Lung (tissue), 12 donors: ENCODE results near the gene ELAC2. TPM values are rescaled to one million over a fixed set of nuclear protein-coding genes. Genes with fewer than 3 reads are reported as not detected.

Experiments used
- ATAC-seq: fragments of 200-7000 bp; cut with Tn5 transposase; one replicate; pipeline ENCODE4 v1.9.1; 2020; ENCODE audit warnings: moderate number of reproducible peaks; ENCODE audit not compliant: insufficient read depth, low FRiP score
- DNase-seq, 3 donors: peaks; one replicate each; pipeline ENCODE4 v3.0.0-alpha.2; 2013 to 2017
- H3K27ac ChIP-seq, 2 donors: one replicate each; pipeline ENCODE4 v1.5.1; 2013; ENCODE audit warnings: mild to moderate bottlenecking in 2 of 2, moderate library complexity in 2 of 2, control low read depth in 1 of 2, inconsistent platforms in 1 of 2, low read depth in 1 of 2, low read length in 1 of 2
- H3K27me3 ChIP-seq, 3 donors: one replicate each; pipeline ENCODE4 v1.5.1; 2013; ENCODE audit warnings: low read length in 2 of 3; ENCODE audit not compliant: control insufficient read depth in 3 of 3, insufficient read depth in 3 of 3
- H3K36me3 ChIP-seq, 4 donors: one replicate each; pipeline ENCODE4 v1.5.1; 2013; ENCODE audit warnings: low read length in 4 of 4, mild to moderate bottlenecking in 1 of 4, moderate library complexity in 1 of 4; ENCODE audit not compliant: control insufficient read depth in 4 of 4, insufficient read depth in 4 of 4
- H3K4me1 ChIP-seq, 5 donors: one replicate each; pipeline ENCODE4 v1.5.1; 2013; ENCODE audit warnings: low read length in 5 of 5, mild to moderate bottlenecking in 2 of 5, moderate library complexity in 1 of 5; ENCODE audit not compliant: control insufficient read depth in 5 of 5, insufficient read depth in 5 of 5
- H3K4me3 ChIP-seq: one replicate; pipeline ENCODE4 v1.5.1; 2013; ENCODE audit warnings: mild to moderate bottlenecking, control low read depth, moderate library complexity
- H3K9ac ChIP-seq, 2 donors: one replicate each; pipeline ENCODE4 v1.5.1; 2013; ENCODE audit warnings: low read length in 2 of 2, control low read depth in 1 of 2; ENCODE audit not compliant: insufficient read depth in 1 of 2
- H3K9me3 ChIP-seq, 4 donors: one replicate each; pipeline ENCODE4 v1.5.1; 2013; ENCODE audit warnings: low read length in 3 of 4, mild to moderate bottlenecking in 1 of 4, moderate library complexity in 1 of 4; ENCODE audit not compliant: control insufficient read depth in 4 of 4, insufficient read depth in 3 of 4
- CTCF ChIP-seq: IDR thresholded peaks from 2 replicates; pipeline ENCODE4 v1.5.1; 2012; ENCODE audit warnings: mild to moderate bottlenecking; ENCODE audit errors: control extremely low read depth, extremely low read depth
- WGBS, 2 donors: extraction: QIAGEN DNeasy Blood & Tissue Kit; methylation state at CpG; one replicate each; pipeline ENCODE4 v1.1.7; 2013; 5-methylcytosine and 5-hydroxymethylcytosine counted together
- polyA plus RNA-seq, 2 donors: library from polyadenylated mRNA; stranded (reverse); fragments of 200-250 nt; gene quantifications; one replicate each; pipeline ENCODE4 v1.2.1, GENCODE V29; 2013
- total RNA-seq, 2 donors: library from RNA; depleted of rRNA in 1 of 2; stranded (reverse); fragments of >200 nt in 1 of 2; gene quantifications; one replicate each; pipeline ENCODE4 v1.2.1, GENCODE V29; 2014 to 2021
- donor health status: control.
- donor health status: control.
- donor health status: Bipolar disorder and iron deficiency.
- donor health status: healthy.
- donor health status: DM: yes; HTN: yes; CAD: no.

ELAC2 gene
- total and polyA plus RNA-seq, 4 donors: 24.1 to 76.4 (median 45.5) TPM

GRCh38 chr17:13027246-13027645, 9.4 kb upstream of the ELAC2 start:
- H3K9ac ChIP-seq: no peak overlapping the region
- H3K4me3 ChIP-seq: no peak overlapping the region
- DNase-seq (no peak), ATAC-seq (no peak)
- TF ChIP-seq CTCF: no peak
- H3K27me3 ChIP-seq: no peaks in the 10 kb centered on the region
- H3K27ac ChIP-seq: no peak overlapping the region
- WGBS, 2 donors: 88 to 91% methylated on average over 5 of the region's 5 CpGs
- peaks cover 0 to 18% (median 10%) of the 10 kb centered on the region in 5 donors for H3K4me1 ChIP-seq
- H3K36me3 ChIP-seq: no peaks in the 10 kb centered on the region
- no peaks in the 10 kb centered on the region for H3K9me3 ChIP-seq

- Histone ChIP-seq H3K9ac (no peak overlapping the region), H3K4me3 (no peak overlapping the region), H3K4me1 (peaks cover 0 to 12% (median 3%) of the 10 kb centered on the region in 5 donors), H3K27ac (no peak overlapping the region), H3K27me3 (no peaks in the 10 kb centered on the region), H3K9me3 (no peaks in the 10 kb centered on the region), H3K36me3 (no peaks in the 10 kb centered on the region)
- TF ChIP-seq CTCF: no peak
- no peak for ATAC-seq
- DNase-seq: no peak
These were observed 7.9 kb upstream of the ELAC2 start for GRCh38 chr17:13025687-13026086.

GRCh38 chr17:13025258-13025627, 7.4 kb upstream of the ELAC2 start:
- 76 to 82% methylated on average over 5 of the region's 5 CpGs for WGBS, 2 donors
- H3K9me3 ChIP-seq: no peaks in the 10 kb centered on the region
- no peak overlapping the region for H3K27ac ChIP-seq
- DNase-seq (no peak), ATAC-seq (no peak)
- no peak overlapping the region for H3K9ac ChIP-seq
- no peaks in the 10 kb centered on the region for H3K36me3 ChIP-seq
- H3K27me3 ChIP-seq: no peaks in the 10 kb centered on the region
- no peak for TF ChIP-seq CTCF
- H3K4me3 ChIP-seq: no peak overlapping the region
- H3K4me1 ChIP-seq: peaks cover 0 to 7% (median 3%) of the 10 kb centered on the region in 5 donors

- H3K27ac ChIP-seq: no peak overlapping the region
- no peaks in the 10 kb centered on the region for H3K9me3 ChIP-seq
- H3K4me1 ChIP-seq: peaks cover 0 to 3% (median 0%) of the 10 kb centered on the region in 5 donors
- H3K27me3 ChIP-seq: no peaks in the 10 kb centered on the region
- WGBS, 2 donors: 28 to 30% methylated on average over 19 of the region's 19 CpGs
- DNase-seq (peak; percentile 77 to 78 (median 77)), ATAC-seq (peak; percentile 92)
- TF ChIP-seq CTCF: peak; percentile 77
- no peak overlapping the region for H3K9ac ChIP-seq
- no peak overlapping the region for H3K4me3 ChIP-seq
- H3K36me3 ChIP-seq: no peaks in the 10 kb centered on the region
These were observed 6.9 kb upstream of the ELAC2 start for GRCh38 chr17:13024526-13025257.
